K562 (cell line): ENCODE data around the gene KIF20A. TPM values are rescaled to one million over a fixed set of nuclear protein-coding genes. Genes with fewer than 3 reads are reported as not detected.

ENCODE experiments used
- DACH1 ChIP-seq: fragments of 450-650 bp; IDR thresholded peaks from 2 replicates; pipeline ENCODE4 v1.6.1; 2018; ENCODE audit not compliant: partially characterized antibody
- EP400 ChIP-seq: fragments of 450-650 bp; IDR thresholded peaks from 2 replicates; pipeline ENCODE4 v1.6.1; 2017; ENCODE audit warnings: antibody characterized with exemption, mild to moderate bottlenecking, moderate library complexity
- GTF2A2 ChIP-seq: IDR thresholded peaks from 2 replicates; pipeline ENCODE4 v1.6.1; 2016; ENCODE audit warnings: mild to moderate bottlenecking, missing genetic modification characterization, missing compliant biosample characterization
- KLF10 ChIP-seq: fragments of 250-450 bp; sonication (Bioruptor Pico); IDR thresholded peaks from 2 replicates; pipeline ENCODE4 v1.6.1; 2021; ENCODE audit warnings: matching md5 sums
- NRF1 ChIP-seq, 2 experiments: fragments of 450-650 bp; IDR thresholded peaks in 1 of 2; conservative IDR thresholded peaks in 1 of 2; 2 replicates each; pipeline ENCODE4 v1.6.1; 2014; ENCODE audit warnings: mild to moderate bottlenecking in 2 of 2
- POLR2G ChIP-seq: fragments of 200-400 bp; formaldehyde crosslinking; IDR thresholded peaks from 2 replicates; pipeline ENCODE4 v1.6.1; 2017; ENCODE audit warnings: low read depth, mild to moderate bottlenecking, antibody characterized with exemption, low read length, moderate library complexity
- SMAD2 ChIP-seq: fragments of 150-350 bp; IDR thresholded peaks from 2 replicates; pipeline ENCODE4 v1.6.1; 2014; ENCODE audit warnings: low read depth, mild to moderate bottlenecking, low read length
- TAF7 ChIP-seq: fragments of 450-650 bp; IDR thresholded peaks from 2 replicates; pipeline ENCODE4 v1.6.1; 2016; ENCODE audit warnings: missing genetic modification characterization, missing compliant biosample characterization
- TEAD1 ChIP-seq, 2 experiments: fragments of 450-650 bp in 1 of 2; sonication (generic) in 1 of 2; formaldehyde crosslinking; IDR thresholded peaks; 2 replicates each; pipeline versions ENCODE4 v1.4.0 to v1.8.0; 2020 to 2022; ENCODE audit warnings: mild to moderate bottlenecking in 2 of 2, missing genetic modification reagents in 1 of 2
- ZC3H4 ChIP-seq: sonication (generic); formaldehyde crosslinking; IDR thresholded peaks from 2 replicates; pipeline ENCODE4 v1.9.0; 2021; ENCODE audit warnings: missing genetic modification reagents, borderline replicate concordance
- ZFP1 ChIP-seq: fragments of 450-650 bp; formaldehyde crosslinking; IDR thresholded peaks from 2 replicates; pipeline ENCODE4 v1.4.0; 2020; ENCODE audit warnings: mild to moderate bottlenecking, mixed read lengths
- ZNF24 ChIP-seq: fragments of 450-650 bp; IDR thresholded peaks from 2 replicates; pipeline ENCODE4 v1.6.1; 2016
- ZNF444 ChIP-seq: fragments of 250-450 bp; sonication (Bioruptor Pico); IDR thresholded peaks from 2 replicates; pipeline ENCODE4 v1.4.0; 2020; ENCODE audit warnings: mild to moderate bottlenecking, moderate library complexity
- polyA plus RNA-seq, 8 experiments: library from polyadenylated mRNA; depleted of rRNA in 4 of 8; stranded (reverse) in 5 of 8; unstranded in 3 of 8; fragments of >200 nt; fragmentation: Nextera tagmentation in 2 of 8; fragmentation: Illumina TruSeq in 1 of 8; extraction: Ambion mirVana in 2 of 8; extraction: Trizol in 1 of 8; gene quantifications; 2 replicates each; pipeline versions ENCODE4 v1.2.1 to v1.2.3, GENCODE V29; 2011 to 2014; ENCODE audit warnings: inconsistent platforms in 1 of 8, missing spikeins in 1 of 8
- total RNA-seq, 7 experiments: library from RNA; depleted of rRNA in 6 of 7; stranded (reverse); fragments of >200 nt in 6 of 7; fragmentation: Illumina TruSeq in 2 of 7; extraction: Trizol in 2 of 7; gene quantifications; 2 replicates each; pipeline versions ENCODE4 v1.2.1 to v1.2.3, GENCODE V29; 2011 to 2021; ENCODE audit warnings: low replicate concordance in 1 of 7
- TF ChIP-seq, protein P1 (sequence below): fragments of 450-650 bp; IDR thresholded peaks from 2 replicates; pipeline ENCODE4 v1.6.1; 2017; ENCODE audit warnings: antibody characterized with exemption, mild to moderate bottlenecking
- TF ChIP-seq, protein P2 (sequence below): sonication (generic); formaldehyde crosslinking; IDR thresholded peaks from 2 replicates; pipeline ENCODE4 v1.8.1; 2023; ENCODE audit warnings: mild to moderate bottlenecking, missing genetic modification reagents
- TF ChIP-seq, protein P3 (sequence below): fragments of 250-450 bp; sonication (Bioruptor Pico); IDR thresholded peaks from 2 replicates; pipeline ENCODE4 v1.4.0; 2020; ENCODE audit warnings: mild to moderate bottlenecking
- TF ChIP-seq, protein P4 (sequence below), 2 experiments: IDR thresholded peaks; 2 replicates each; pipeline ENCODE4 v1.6.1; 2012; ENCODE audit warnings: improper control_type of control experiment in 2 of 2, low read depth in 2 of 2, low read length in 2 of 2, borderline replicate concordance in 1 of 2

Gene KIF20A
- total and polyA plus RNA-seq, 9 of the 15 experiments (the other 6 are each of a cell fraction or from before 2014, with no cell fraction given), result 36.8 to 61.2 (median 55.5) TPM

DNA sequence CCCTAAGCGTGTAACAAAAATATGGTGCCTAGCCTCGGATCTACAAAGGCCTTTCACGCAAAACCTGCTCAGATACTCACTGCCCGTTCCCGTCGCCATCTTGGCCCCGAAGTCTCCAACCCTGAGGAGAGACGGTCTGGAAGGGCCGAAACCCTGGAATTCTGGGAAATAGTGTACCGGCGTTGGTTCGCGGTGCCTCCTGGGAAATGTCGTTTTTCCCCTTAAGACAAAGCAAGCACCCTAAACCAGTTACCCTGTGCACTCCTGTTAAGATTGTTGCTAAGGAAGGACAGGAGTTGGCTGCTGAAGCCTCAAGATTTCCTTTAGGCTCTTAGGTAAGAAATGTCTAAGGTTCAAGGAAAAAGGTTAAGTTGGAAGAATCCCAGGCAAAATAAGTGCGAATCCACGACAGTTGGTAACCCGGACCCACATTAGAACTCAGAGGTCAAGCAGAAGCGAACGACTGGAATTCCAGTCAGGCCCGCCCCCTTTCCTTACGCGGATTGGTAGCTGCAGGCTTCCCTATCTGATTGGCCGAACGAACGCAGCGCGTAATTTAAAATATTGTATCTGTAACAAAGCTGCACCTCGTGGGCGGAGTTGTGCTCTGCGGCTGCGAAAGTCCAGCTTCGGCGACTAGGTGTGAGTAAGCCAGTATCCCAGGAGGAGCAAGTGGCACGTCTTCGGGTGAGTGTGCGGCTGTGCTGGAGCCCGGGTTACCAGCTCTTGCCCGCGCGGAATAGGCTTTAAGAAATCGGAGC, at the start of gene KIF20A, which contains the start of gene BRD8 (continued):
- TF ChIP-seq, protein P1, sequence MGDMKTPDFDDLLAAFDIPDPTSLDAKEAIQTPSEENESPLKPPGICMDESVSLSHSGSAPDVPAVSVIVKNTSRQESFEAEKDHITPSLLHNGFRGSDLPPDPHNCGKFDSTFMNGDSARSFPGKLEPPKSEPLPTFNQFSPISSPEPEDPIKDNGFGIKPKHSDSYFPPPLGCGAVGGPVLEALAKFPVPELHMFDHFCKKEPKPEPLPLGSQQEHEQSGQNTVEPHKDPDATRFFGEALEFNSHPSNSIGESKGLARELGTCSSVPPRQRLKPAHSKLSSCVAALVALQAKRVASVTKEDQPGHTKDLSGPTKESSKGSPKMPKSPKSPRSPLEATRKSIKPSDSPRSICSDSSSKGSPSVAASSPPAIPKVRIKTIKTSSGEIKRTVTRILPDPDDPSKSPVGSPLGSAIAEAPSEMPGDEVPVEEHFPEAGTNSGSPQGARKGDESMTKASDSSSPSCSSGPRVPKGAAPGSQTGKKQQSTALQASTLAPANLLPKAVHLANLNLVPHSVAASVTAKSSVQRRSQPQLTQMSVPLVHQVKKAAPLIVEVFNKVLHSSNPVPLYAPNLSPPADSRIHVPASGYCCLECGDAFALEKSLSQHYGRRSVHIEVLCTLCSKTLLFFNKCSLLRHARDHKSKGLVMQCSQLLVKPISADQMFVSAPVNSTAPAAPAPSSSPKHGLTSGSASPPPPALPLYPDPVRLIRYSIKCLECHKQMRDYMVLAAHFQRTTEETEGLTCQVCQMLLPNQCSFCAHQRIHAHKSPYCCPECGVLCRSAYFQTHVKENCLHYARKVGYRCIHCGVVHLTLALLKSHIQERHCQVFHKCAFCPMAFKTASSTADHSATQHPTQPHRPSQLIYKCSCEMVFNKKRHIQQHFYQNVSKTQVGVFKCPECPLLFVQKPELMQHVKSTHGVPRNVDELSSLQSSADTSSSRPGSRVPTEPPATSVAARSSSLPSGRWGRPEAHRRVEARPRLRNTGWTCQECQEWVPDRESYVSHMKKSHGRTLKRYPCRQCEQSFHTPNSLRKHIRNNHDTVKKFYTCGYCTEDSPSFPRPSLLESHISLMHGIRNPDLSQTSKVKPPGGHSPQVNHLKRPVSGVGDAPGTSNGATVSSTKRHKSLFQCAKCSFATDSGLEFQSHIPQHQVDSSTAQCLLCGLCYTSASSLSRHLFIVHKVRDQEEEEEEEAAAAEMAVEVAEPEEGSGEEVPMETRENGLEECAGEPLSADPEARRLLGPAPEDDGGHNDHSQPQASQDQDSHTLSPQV, result 0 out of 2 replicates have a peak, but pooled peaks have one; percentile 18
- TF ChIP-seq EP400, result peak; percentile 96
- no peak for TF ChIP-seq ZNF24
- no peak for TF ChIP-seq GTF2A2
- TF ChIP-seq POLR2G, result peak; percentile 89
- TF ChIP-seq TAF7 (tag), result peak; percentile 96
- TF ChIP-seq NRF1 (conservative IDR thresholded peaks at IDR 0.05 in 1 of 2, IDR thresholded peaks at IDR 0.05 in 1 of 2), result peak; percentile 59 to 66; a peak in 3 of 4 replicates
- no peak for TF ChIP-seq ZFP1 (CRISPR knock-in tag)
- TF ChIP-seq SMAD2, result no peak
- TF ChIP-seq, protein P2, sequence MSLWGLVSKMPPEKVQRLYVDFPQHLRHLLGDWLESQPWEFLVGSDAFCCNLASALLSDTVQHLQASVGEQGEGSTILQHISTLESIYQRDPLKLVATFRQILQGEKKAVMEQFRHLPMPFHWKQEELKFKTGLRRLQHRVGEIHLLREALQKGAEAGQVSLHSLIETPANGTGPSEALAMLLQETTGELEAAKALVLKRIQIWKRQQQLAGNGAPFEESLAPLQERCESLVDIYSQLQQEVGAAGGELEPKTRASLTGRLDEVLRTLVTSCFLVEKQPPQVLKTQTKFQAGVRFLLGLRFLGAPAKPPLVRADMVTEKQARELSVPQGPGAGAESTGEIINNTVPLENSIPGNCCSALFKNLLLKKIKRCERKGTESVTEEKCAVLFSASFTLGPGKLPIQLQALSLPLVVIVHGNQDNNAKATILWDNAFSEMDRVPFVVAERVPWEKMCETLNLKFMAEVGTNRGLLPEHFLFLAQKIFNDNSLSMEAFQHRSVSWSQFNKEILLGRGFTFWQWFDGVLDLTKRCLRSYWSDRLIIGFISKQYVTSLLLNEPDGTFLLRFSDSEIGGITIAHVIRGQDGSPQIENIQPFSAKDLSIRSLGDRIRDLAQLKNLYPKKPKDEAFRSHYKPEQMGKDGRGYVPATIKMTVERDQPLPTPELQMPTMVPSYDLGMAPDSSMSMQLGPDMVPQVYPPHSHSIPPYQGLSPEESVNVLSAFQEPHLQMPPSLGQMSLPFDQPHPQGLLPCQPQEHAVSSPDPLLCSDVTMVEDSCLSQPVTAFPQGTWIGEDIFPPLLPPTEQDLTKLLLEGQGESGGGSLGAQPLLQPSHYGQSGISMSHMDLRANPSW, result no peak
- no peak for TF ChIP-seq ZC3H4
- no peak for TF ChIP-seq DACH1
- peak; percentile 53 to 95; a peak in 2 of 4 replicates for TF ChIP-seq TEAD1 (CRISPR knock-in tag; IDR thresholded peaks at IDR 0.05)
- TF ChIP-seq KLF10 (CRISPR knock-in tag), result no peak
- TF ChIP-seq, protein P3, sequence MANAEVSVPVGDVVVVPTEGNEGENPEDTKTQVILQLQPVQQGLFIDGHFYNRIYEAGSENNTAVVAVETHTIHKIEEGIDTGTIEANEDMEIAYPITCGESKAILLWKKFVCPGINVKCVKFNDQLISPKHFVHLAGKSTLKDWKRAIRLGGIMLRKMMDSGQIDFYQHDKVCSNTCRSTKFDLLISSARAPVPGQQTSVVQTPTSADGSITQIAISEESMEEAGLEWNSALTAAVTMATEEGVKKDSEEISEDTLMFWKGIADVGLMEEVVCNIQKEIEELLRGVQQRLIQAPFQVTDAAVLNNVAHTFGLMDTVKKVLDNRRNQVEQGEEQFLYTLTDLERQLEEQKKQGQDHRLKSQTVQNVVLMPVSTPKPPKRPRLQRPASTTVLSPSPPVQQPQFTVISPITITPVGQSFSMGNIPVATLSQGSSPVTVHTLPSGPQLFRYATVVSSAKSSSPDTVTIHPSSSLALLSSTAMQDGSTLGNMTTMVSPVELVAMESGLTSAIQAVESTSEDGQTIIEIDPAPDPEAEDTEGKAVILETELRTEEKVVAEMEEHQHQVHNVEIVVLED, result peak; percentile 42; the same call in 1 of the 2 replicates
- TF ChIP-seq ZNF444, result no peak
- TF ChIP-seq, protein P4, sequence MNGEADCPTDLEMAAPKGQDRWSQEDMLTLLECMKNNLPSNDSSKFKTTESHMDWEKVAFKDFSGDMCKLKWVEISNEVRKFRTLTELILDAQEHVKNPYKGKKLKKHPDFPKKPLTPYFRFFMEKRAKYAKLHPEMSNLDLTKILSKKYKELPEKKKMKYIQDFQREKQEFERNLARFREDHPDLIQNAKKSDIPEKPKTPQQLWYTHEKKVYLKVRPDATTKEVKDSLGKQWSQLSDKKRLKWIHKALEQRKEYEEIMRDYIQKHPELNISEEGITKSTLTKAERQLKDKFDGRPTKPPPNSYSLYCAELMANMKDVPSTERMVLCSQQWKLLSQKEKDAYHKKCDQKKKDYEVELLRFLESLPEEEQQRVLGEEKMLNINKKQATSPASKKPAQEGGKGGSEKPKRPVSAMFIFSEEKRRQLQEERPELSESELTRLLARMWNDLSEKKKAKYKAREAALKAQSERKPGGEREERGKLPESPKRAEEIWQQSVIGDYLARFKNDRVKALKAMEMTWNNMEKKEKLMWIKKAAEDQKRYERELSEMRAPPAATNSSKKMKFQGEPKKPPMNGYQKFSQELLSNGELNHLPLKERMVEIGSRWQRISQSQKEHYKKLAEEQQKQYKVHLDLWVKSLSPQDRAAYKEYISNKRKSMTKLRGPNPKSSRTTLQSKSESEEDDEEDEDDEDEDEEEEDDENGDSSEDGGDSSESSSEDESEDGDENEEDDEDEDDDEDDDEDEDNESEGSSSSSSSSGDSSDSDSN (IDR thresholded peaks at IDR 0.05; ENCODE audit: borderline replicate concordance in 1 of 2, low read depth in 2 of 2, low read length in 2 of 2), result peak in 1 of 2 experiments; percentile 61; a peak in 1 of 4 replicates
